Aorta (tissue), 5 donors: ENCODE measurements around the gene TNIP1. TPM values are rescaled to one million over a fixed set of nuclear protein-coding genes. Genes with fewer than 3 reads are reported as not detected.

Experiments used
- ATAC-seq: fragments of 200-7000 bp; cut with Tn5 transposase; one replicate; pipeline ENCODE4 v1.9.1; 2022; ENCODE audit warnings: moderate library complexity; ENCODE audit not compliant: low FRiP score
- DNase-seq, 2 donors: peaks; one replicate each; pipeline ENCODE4 v3.0.0-alpha.2; 2020
- H3K27ac ChIP-seq, 2 donors: one replicate each; pipeline ENCODE4 v1.5.1; 2013; ENCODE audit warnings: low read length in 2 of 2, mild to moderate bottlenecking in 2 of 2, moderate library complexity in 2 of 2, control low read depth in 1 of 2, inconsistent platforms in 1 of 2, low read depth in 1 of 2
- H3K27me3 ChIP-seq, 2 donors: one replicate each; pipeline ENCODE4 v1.6.1; 2013; ENCODE audit warnings: control low read depth in 1 of 2, low read length in 1 of 2, mild to moderate bottlenecking in 1 of 2, moderate library complexity in 1 of 2; ENCODE audit not compliant: insufficient read depth in 2 of 2, control insufficient read depth in 1 of 2
- H3K36me3 ChIP-seq, 2 donors: one replicate each; pipeline ENCODE4 v1.6.1; 2013; ENCODE audit warnings: control low read depth in 1 of 2, low read length in 1 of 2, mild to moderate bottlenecking in 1 of 2; ENCODE audit not compliant: insufficient read depth in 2 of 2, control insufficient read depth in 1 of 2
- H3K4me1 ChIP-seq, 2 donors: one replicate each; pipeline ENCODE4 v1.6.1; 2013; ENCODE audit warnings: low read length in 2 of 2, control low read depth in 1 of 2, mild to moderate bottlenecking in 1 of 2, moderate library complexity in 1 of 2; ENCODE audit not compliant: insufficient read depth in 2 of 2, control insufficient read depth in 1 of 2
- H3K4me3 ChIP-seq, 2 donors: one replicate each; pipeline ENCODE4 v1.5.1; 2013; ENCODE audit warnings: low read length in 2 of 2, control low read depth in 1 of 2, mild to moderate bottlenecking in 1 of 2
- H3K9me3 ChIP-seq: one replicate; pipeline ENCODE4 v1.6.1; 2013; ENCODE audit warnings: mild to moderate bottlenecking, low read length; ENCODE audit not compliant: control insufficient read depth
- WGBS, 2 donors: extraction: QIAGEN DNeasy Blood & Tissue Kit; methylation state at CpG; one replicate each; pipeline ENCODE4 v1.1.7; 2013; 5-methylcytosine and 5-hydroxymethylcytosine counted together
- intact Hi-C, 2 donors: fragments of 100-400 bp; cut with DNase I; formaldehyde crosslinking; loops; one replicate each; pipeline versions ENCODE4 v1.14.2 to v1.15.0; 2022
- polyA plus RNA-seq, 2 donors: library from polyadenylated mRNA; stranded (reverse); fragments of 200-250 nt; gene quantifications; one replicate each; pipeline ENCODE4 v1.2.3, GENCODE V29; 2013
- total RNA-seq, 2 donors: library from RNA; stranded (reverse); fragmentation: NEBNext Ultra II Directional; extraction: Animal tissue kit (Norgen Biotek cat#: 25700); gene quantifications; one replicate each; pipeline ENCODE4 v1.2.1, GENCODE V29; 2021
- donor health status: healthy with polysubstance abuse.
- donor health status: Bipolar disorder and iron deficiency.
- donor health status: DM: no; HTN: no; CAD: no.
- donor health status: DM: no; HTN: no; CAD: no.
- donor health status: DM: yes; HTN: yes; CAD: no.

The TNIP1 gene
- total and polyA plus RNA-seq, 4 donors: 63.3 to 105 (median 81.8) TPM

GRCh38 chr5:151005187-151005949 is 75.5 kb downstream of the TNIP1 start:
- ATAC-seq (peak; percentile 69), DNase-seq (no peak)
- no peak overlapping the region for H3K27ac ChIP-seq
- no peaks in the 10 kb centered on the region for H3K9me3 ChIP-seq
- H3K4me1 ChIP-seq: no peaks in the 10 kb centered on the region
- WGBS, 2 donors: 80 to 85% methylated on average over 5 of the region's 5 CpGs
- no peak overlapping the region for H3K4me3 ChIP-seq
- no peaks in the 10 kb centered on the region for H3K27me3 ChIP-seq
- intact Hi-C loops: loop anchor here in 1 of 2 donors (5.0 kb wide), 1 partner anchor 157 kb away; no protein-coding TSS in a partner anchor
- no peaks in the 10 kb centered on the region for H3K36me3 ChIP-seq

DNA sequence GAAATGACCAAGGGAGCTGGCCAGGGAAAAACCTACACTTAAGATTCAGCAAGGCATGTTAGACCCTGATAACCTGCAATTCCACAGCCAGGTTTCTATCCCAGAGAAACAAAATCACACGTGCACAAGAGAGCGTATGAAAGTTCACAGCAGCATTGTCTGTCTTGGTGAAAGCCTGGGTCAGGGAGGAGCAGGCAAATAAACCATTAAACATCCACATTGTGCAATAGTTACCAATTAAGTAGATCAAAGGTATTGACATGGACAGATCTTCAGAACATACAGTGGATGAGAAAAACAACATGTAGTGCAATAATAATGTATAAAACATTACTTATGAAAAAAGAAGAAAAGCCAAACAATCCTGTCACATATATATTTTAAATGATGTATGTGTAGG is 76.3 kb downstream of the TNIP1 start:
- H3K36me3 ChIP-seq: no peaks in the 10 kb centered on the region
- H3K4me3 ChIP-seq: no peak overlapping the region
- intact Hi-C loops: loop anchor here (5.0 kb wide), 2 partner anchors 43 to 113 kb away; no protein-coding TSS in a partner anchor
- ATAC-seq: no peak
- H3K27ac ChIP-seq: no peak overlapping the region
- peaks cover 0 to 2% of the 10 kb centered on the region in 2 donors for H3K4me1 ChIP-seq
- no peak for DNase-seq
- H3K27me3 ChIP-seq: no peaks in the 10 kb centered on the region
- 86 to 87% methylated on average over 2 of the region's 2 CpGs for WGBS, 2 donors
- H3K9me3 ChIP-seq: no peaks in the 10 kb centered on the region

GRCh38 chr5:151003503-151003860 is 77.4 kb downstream of the TNIP1 start:
- WGBS, 2 donors: 94 to 95% methylated on average over 3 of the region's 3 CpGs
- ATAC-seq (no peak), DNase-seq (no peak)
- Histone ChIP-seq H3K36me3 (no peaks in the 10 kb centered on the region), H3K27me3 (no peaks in the 10 kb centered on the region), H3K4me1 (peaks cover 0 to 3% of the 10 kb centered on the region in 2 donors), H3K4me3 (no peak overlapping the region), H3K27ac (no peak overlapping the region), H3K9me3 (no peaks in the 10 kb centered on the region)
- intact Hi-C loops: loop anchor here (2.0 to 5.0 kb wide), 4 partner anchors 44 to 114 kb away; no protein-coding TSS in a partner anchor

GRCh38 chr5:151002681-151003502 is 77.9 kb downstream of the TNIP1 start:
- H3K27me3 ChIP-seq: no peaks in the 10 kb centered on the region
- H3K27ac ChIP-seq: no peak overlapping the region
- H3K36me3 ChIP-seq: no peaks in the 10 kb centered on the region
- no peak overlapping the region for H3K4me3 ChIP-seq
- H3K9me3 ChIP-seq: no peaks in the 10 kb centered on the region
- WGBS, 2 donors: 92 to 93% methylated on average over 9 of the region's 9 CpGs
- H3K4me1 ChIP-seq: peaks cover 0 to 3% of the 10 kb centered on the region in 2 donors
- intact Hi-C loops: loop anchor here (2.0 to 5.0 kb wide), 4 partner anchors 44 to 114 kb away; no protein-coding TSS in a partner anchor
- DNase-seq (no peak), ATAC-seq (no peak)

DNA sequence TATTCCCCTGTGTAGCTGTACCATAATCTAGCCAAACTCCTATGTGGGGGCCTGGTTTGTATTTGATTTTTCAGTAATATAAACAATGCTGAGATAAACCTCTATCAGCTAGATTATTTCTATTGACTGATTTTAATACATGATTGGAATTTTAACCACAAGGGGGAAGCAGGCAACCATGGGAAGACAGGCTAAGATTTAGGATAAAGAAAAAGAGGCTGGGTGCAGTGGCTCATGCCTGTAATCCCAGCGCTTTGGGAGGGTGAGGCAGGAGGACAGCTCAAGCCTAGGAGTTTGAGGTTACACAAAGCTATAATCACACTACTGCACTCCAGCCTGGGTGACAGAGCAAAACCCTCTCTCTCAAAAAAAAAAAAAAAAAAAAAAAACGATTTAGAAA is 78.6 kb downstream of the TNIP1 start:
- Histone ChIP-seq H3K27ac (no peak overlapping the region), H3K4me3 (no peak overlapping the region), H3K4me1 (peaks cover 0 to 3% of the 10 kb centered on the region in 2 donors), H3K27me3 (no peaks in the 10 kb centered on the region), H3K9me3 (no peaks in the 10 kb centered on the region), H3K36me3 (no peaks in the 10 kb centered on the region)
- intact Hi-C loops: loop anchor here (2.0 to 5.0 kb wide), 4 partner anchors 45 to 115 kb away; no protein-coding TSS in a partner anchor
- ATAC-seq (no peak), DNase-seq (no peak)
- 26 to 29% methylated on average over 2 of the region's 2 CpGs for WGBS, 2 donors

DNA sequence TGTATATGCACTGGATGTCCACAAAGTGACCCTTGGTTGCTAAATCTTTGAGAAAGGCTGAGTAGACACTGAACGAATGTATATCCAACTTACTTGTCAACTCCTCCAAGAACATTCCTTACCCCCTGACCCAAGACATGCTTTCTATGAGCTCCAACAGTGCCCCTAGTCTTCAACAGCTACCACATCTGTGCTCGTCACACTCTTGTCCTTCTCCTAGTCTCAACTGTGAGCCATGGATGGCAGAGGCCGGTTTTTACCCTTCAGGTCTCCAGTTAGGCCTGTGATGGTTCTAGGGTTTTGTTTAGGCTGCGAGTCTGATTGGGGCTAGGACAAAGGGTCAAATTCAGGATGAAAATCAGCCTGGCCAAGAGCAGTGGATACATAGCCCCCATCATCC is 79.4 kb downstream of the TNIP1 start:
- H3K9me3 ChIP-seq: no peaks in the 10 kb centered on the region
- H3K27me3 ChIP-seq: no peaks in the 10 kb centered on the region
- DNase-seq (no peak), ATAC-seq (no peak)
- H3K27ac ChIP-seq: no peak overlapping the region
- intact Hi-C loops: loop anchor here (5.0 kb wide), 2 partner anchors 46 to 116 kb away; no protein-coding TSS in a partner anchor
- WGBS, 2 donors: 93 to 96% methylated on average over 4 of the region's 4 CpGs
- H3K4me3 ChIP-seq: no peak overlapping the region
- peaks cover 0 to 3% of the 10 kb centered on the region in 2 donors for H3K4me1 ChIP-seq
- no peaks in the 10 kb centered on the region for H3K36me3 ChIP-seq

DNA sequence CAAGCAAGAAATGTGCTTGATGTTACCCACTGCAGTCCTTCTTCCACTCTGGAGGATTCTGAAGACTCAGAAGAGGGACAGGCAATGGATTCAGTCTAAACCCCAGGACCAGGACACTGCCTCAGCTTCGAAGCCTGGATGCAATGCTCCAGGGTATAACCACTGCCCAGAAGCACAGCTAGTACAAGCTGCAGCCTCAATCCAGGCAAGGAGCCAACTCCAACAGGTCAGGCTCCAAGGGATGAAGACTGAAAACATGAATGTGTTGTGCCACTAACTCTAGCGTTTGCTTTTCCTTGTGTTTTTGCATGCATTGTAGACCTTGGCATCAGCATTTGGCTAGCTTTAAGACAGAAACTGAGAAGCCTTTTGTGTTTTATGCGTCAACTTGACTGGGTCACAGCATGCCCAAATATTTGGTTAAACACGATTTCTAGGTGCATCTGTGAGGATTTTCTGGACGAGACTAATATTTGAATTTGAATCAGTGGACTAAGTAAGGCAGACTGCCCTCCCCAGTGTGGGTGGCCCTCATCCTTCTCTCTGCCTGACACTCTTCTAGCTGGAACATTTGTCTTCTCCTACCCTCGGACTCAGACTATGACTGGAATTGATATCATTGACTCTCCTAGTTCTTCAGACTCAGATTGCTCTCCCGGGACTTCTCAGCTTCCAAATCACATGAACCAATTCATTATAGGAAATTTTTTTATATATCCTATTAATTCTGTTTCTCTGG is 81.0 kb downstream of the TNIP1 start:
- intact Hi-C loops: loop anchor here (5.0 kb wide), 2 partner anchors 47 to 117 kb away; no protein-coding TSS in a partner anchor
- no peak overlapping the region for H3K27ac ChIP-seq
- no peak overlapping the region for H3K4me3 ChIP-seq
- WGBS, 2 donors: 4 to 9% methylated on average over 7 of the region's 7 CpGs
- H3K27me3 ChIP-seq: no peaks in the 10 kb centered on the region
- DNase-seq (peak; percentile 79 to 82), ATAC-seq (peak; percentile 79)
- peaks cover 0 to 3% of the 10 kb centered on the region in 2 donors for H3K4me1 ChIP-seq
- H3K36me3 ChIP-seq: no peaks in the 10 kb centered on the region
- H3K9me3 ChIP-seq: no peaks in the 10 kb centered on the region

- Histone ChIP-seq H3K36me3 (no peaks in the 10 kb centered on the region), H3K9me3 (peaks cover 3% of the 10 kb centered on the region), H3K27ac (no peak overlapping the region), H3K4me1 (no peaks in the 10 kb centered on the region), H3K27me3 (no peaks in the 10 kb centered on the region), H3K4me3 (no peak overlapping the region)
- 88 to 93% methylated on average over 1 of the region's 1 CpG for WGBS, 2 donors
- no peak for DNase-seq
- ATAC-seq: no peak
- intact Hi-C loops: no loop called here
These were observed 86.9 kb downstream of the TNIP1 start for GRCh38 chr5:150993826-150994412.
